ENCODE data around the gene TNC.

The TNC gene

GRCh38 chr9:115050002-115050490 lies 67.9 kb downstream of the TNC start:
- no peak for DNase-seq (ENCODE audit: low read depth in 2 of 2)

GRCh38 chr9:115046824-115047223 lies 71.1 kb downstream of the TNC start:
- DNase-seq (ENCODE audit: low read depth in 2 of 2): no peak

- no peak for DNase-seq (ENCODE audit: low read depth in 2 of 2)
These were observed 71.8 kb downstream of the TNC start for GRCh38 chr9:115046199-115046598.

DNA sequence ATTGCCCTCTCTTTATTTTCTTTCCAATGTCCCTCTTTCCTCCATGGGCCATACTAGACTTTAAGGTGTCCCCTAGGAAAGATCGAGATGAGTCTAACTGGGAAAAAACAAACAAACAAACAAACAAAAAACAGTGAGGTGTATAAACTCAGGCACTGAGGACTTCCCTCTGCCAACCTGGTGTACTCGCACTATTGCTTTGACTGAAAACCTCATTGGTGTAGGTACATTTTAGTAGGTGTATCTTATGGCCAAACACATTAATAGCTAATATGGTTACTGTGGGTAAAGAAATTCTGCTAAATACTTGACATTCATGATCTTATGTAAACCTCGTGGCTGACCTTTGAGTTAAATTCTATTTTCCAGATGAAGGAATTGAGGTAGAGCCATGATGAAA lies 74.3 kb downstream of the TNC start:
- no peak for DNase-seq (ENCODE audit: low read depth in 2 of 2)

GRCh38 chr9:115042781-115043509 lies 75.0 kb downstream of the TNC start:
- DNase-seq (ENCODE audit: low read depth in 2 of 2): no peak

- DNase-seq (ENCODE audit: low read depth in 2 of 2): no peak
These were observed 78.3 kb downstream of the TNC start for GRCh38 chr9:115039516-115040120.

- no peak for DNase-seq (ENCODE audit: low read depth in 2 of 2)
These were observed 79.8 kb downstream of the TNC start for GRCh38 chr9:115038178-115038577.

GRCh38 chr9:115036691-115037090 lies 81.3 kb downstream of the TNC start:
- no peak for DNase-seq (ENCODE audit: low read depth in 2 of 2)

- DNase-seq (ENCODE audit: low read depth in 2 of 2): no peak
These were observed 81.9 kb downstream of the TNC start for GRCh38 chr9:115035841-115036612.

DNA sequence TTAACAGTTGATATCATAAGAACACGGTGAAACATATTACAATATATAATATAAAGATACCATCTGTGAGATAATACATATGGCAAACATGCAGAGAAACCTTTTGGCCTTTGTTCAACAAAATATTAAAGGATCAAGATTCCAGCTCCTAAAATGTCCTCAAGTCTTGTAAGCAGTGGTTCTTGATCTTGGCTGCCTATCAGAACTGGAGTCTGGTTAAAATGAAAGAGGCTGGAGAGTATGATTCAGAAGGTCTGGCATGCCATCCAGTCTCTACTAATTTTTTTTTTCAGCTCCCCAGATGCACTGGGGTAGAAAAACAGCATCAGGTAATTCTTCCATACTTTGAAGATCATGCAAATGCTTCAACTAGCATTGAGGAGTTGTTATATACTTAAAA lies 83.2 kb downstream of the TNC start:
- DNase-seq (ENCODE audit: low read depth in 2 of 2): no peak

DNA sequence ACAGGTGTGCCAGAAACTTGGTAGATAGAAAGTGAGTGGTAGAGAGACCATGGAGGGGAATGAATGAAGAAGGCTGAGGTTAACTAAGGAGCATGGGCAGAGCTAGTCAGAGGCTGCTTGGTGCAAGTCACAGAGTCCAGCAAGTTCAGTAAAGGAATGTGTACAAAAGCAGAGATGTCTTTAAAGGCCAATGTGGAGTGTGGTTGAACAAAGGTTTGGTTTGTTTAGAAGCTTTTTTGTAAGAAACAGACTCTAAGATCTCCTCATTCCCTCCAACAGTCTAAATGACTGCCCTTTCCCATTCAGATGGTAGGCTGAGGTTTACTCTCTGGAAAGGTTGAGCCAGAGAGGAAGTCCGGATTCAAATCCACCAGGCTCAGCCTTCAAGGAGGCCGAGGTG lies 84.2 kb downstream of the TNC start:
- DNase-seq (ENCODE audit: low read depth in 2 of 2): no peak

- no peak for DNase-seq (ENCODE audit: low read depth in 2 of 2)
These were observed 85.7 kb downstream of the TNC start for GRCh38 chr9:115032296-115032695.

- DNase-seq (ENCODE audit: low read depth in 2 of 2): no peak
These were observed 88.0 kb downstream of the TNC start for GRCh38 chr9:115030006-115030405.

DNA sequence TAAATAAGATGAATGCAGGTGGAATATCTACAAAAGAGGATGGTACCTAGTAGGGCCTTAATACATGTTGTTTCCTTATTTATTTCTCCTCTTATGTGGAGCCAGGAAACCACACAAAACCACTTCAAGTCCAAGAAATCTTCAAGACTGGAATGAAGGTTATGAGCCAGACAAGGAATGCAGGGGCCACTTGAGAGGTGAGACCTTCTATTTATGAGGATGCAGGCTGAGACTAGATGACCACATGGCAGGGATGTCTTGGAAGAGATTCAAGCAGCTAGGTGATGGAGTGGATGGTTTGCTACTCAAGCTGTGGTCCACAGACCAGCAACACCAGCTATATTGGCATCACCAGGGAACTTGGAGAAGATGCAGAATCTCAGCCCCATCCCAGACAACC lies 92.2 kb downstream of the TNC start:
- DNase-seq (ENCODE audit: low read depth in 2 of 2): no peak

- no peak for DNase-seq (ENCODE audit: low read depth in 2 of 2)
These were observed 92.9 kb downstream of the TNC start for GRCh38 chr9:115024925-115025535.

DNA sequence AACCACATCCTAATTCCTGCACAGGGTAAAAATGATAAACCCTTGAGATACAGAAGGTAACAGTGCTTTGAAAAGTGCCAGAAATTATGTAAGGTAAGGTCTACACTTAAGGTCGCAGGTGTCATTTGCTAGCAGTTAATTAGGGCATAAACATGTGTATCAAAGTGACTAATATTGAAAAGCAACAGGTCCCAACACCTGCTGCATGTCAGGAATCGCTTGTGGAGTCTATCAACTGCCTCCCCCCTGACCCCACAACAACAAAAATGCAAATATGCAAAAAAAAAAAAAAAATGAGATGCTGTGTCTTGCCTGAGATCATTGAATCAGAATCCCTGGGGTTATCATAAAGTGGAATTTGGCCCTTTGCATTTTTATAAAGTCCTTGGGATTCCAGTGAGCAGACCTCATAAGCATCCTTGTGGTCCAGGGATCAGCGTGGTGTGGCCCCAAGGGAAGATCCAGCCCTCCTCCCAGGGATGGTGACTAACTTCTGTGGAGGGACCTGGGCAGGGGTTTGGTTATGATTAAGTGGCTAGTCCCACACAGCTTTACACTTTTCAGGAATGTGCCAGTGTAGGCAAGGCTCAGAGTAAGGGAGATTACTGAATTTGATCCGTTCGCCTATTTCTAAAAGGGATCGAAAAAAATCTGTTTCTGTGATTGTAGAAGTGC lies 95.1 kb downstream of the TNC start:
- no peak for DNase-seq (ENCODE audit: low read depth in 2 of 2)

DNA sequence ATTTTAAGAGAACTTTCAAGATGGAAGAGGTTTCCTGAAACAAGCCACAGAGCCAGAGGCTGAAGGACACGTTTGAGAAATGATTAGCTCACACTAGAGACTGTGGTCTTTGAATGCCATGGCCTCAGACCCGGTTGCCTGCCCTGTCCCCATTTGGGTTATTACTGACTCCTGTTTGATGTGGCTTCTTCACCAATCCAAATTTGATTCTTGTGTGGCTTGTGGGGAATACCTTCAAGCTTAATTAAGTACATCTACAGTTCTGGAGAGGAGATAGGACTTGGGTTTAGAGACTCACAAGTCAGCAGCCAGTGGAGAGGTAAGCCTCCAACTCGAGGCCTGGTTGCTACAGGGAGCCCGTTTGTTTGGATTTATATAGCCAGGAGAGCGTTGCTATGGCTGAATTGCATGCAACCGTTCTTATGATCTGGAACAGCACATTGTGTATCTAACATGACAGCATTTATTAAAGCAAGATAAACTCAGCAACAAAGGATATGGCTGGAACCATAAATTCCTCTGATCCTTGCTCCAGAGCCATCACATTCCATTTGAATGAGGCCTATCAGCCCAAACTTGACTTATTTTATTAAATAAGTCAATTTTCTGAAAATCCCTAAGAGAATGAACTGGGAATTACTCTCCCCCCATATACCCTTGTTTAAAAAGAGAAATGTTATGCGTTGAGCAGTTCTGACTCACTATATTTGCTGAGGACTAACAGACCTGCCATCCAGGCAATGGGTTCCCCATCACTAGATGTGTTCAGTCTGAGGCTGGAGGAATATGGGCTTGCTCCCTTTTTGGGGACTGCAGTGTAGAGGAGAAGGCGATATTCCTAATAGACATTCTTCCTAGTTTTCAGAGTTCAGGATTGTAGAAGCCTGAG lies 99.2 kb downstream of the TNC start:
- no peak for DNase-seq (ENCODE audit: low read depth in 2 of 2)

DNA sequence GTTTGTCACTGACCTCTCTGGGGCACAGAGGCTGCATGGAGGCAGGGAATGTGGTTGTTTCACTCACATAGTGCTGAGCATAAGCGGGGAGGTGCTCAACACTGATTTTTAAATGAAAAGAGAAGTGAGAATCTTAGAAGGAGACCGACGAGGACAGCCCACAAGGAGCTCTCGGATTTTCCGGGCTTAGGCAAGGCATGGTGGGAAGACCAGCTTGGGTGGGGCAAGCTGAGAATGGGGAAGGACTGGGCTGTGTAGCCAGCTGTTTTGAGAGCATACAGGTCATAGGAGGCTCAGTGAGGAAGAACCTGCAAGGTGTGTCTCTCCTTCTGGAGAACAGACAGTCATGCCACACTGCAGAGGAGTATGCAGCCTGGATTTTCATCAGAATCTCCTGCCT lies 101.6 kb downstream of the TNC start:
- DNase-seq (ENCODE audit: low read depth in 2 of 2): no peak

GRCh38 chr9:115015018-115015635 lies 102.8 kb downstream of the TNC start:
- no peak for DNase-seq (ENCODE audit: low read depth in 2 of 2)

DNA sequence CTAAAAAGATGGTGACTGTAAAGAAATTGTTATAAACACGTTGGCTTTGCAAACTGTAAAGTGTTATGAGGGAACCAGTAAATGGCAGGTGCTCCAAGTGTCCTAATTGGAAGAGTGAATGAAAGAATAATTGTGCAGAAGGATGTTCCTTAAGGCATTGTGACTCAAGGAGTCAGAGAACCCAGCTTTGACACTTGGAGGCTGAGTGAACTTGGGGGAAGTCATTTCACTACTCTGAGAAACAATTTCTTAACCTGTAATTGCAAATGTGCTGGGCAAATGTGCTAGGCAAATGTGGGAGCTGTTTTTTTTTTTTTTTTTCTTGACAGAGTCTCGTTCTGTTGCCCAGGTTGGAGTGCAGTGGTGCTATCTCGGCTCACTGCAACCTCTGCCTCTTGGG lies 103.5 kb downstream of the TNC start:
- no peak for DNase-seq (ENCODE audit: low read depth in 2 of 2)

All from stimulated activated CD4-positive, alpha-beta T cell treated with anti-CD3 and anti-CD28 coated beads, Interleukin-1b, Interleukin-23, amount 100 ng/mL, for 1 hour (primary cell).